Neural cell (in vitro differentiated cells): Measurements from ENCODE around the gene S100P.

Experiments
- CTCF ChIP-seq: fragments of 450-650 bp; IDR thresholded peaks from 2 replicates; pipeline ENCODE4 v1.5.1; 2014; ENCODE audit warnings: antibody characterized with exemption, mild to moderate bottlenecking, moderate library complexity; ENCODE audit not compliant: poor library complexity, severe bottlenecking
- EP300 ChIP-seq: fragments of 450-650 bp; conservative IDR thresholded peaks from 2 replicates; pipeline ENCODE4 v1.6.1; 2014; ENCODE audit warnings: antibody characterized with exemption, mild to moderate bottlenecking, moderate library complexity; ENCODE audit not compliant: poor library complexity, severe bottlenecking
- MXI1 ChIP-seq: fragments of 450-650 bp; conservative IDR thresholded peaks from 2 replicates; pipeline ENCODE4 v1.6.1; 2014; ENCODE audit warnings: antibody characterized with exemption, mild to moderate bottlenecking; ENCODE audit not compliant: poor library complexity, severe bottlenecking
- RAD21 ChIP-seq: fragments of 450-650 bp; conservative IDR thresholded peaks from 2 replicates; pipeline ENCODE4 v1.6.1; 2014; ENCODE audit warnings: antibody characterized with exemption, mild to moderate bottlenecking, moderate library complexity
- TAF1 ChIP-seq: IDR thresholded peaks from 2 replicates; pipeline ENCODE4 v1.6.1; 2012; ENCODE audit warnings: low read depth

GRCh38 chr4:6719611-6720179, 26.0 kb downstream of the S100P start:
- no peak for TF ChIP-seq MXI1
- TF ChIP-seq CTCF: no peak
- TF ChIP-seq TAF1: no peak
- no peak for TF ChIP-seq RAD21
- TF ChIP-seq EP300: no peak
